Smooth muscle cell (in vitro differentiated cells): ENCODE measurements around the gene FLOT1. TPM values are rescaled to one million over a fixed set of nuclear protein-coding genes. Genes with fewer than 3 reads are reported as not detected.
A peak's percentile ranks its signal among the peaks of the same experiment; 100 is the strongest.

ENCODE experiments used
- DNase-seq: peaks from one replicate; lab custom pipeline; 2025; ENCODE audit not compliant: unreplicated experiment; lab: John Stamatoyannopoulos, UW
- H2AFZ ChIP-seq: fragments of 200-600 bp; sonication (generic); 2 replicates; pipeline ENCODE4 v1.6.0; 2016; ENCODE audit warnings: antibody characterized with exemption, low read depth, mild to moderate bottlenecking
- H3F3A ChIP-seq: fragments of 200-600 bp; sonication (generic); 2 replicates; pipeline ENCODE4 v1.6.0; 2017; ENCODE audit warnings: antibody characterized with exemption, low read depth
- H3K27ac ChIP-seq: fragments of 200-600 bp; sonication (generic); 2 replicates; pipeline ENCODE4 v1.5.1; 2016; ENCODE audit warnings: low read depth, mild to moderate bottlenecking
- H3K27me3 ChIP-seq: fragments of 200-600 bp; sonication (generic); 2 replicates; pipeline ENCODE4 v1.6.1; 2016; ENCODE audit warnings: low read depth, mild to moderate bottlenecking
- H3K36me3 ChIP-seq: fragments of 200-600 bp; sonication (generic); 2 replicates; pipeline ENCODE4 v1.5.1; 2016; ENCODE audit warnings: low read depth
- H3K4me1 ChIP-seq: fragments of 200-600 bp; sonication (generic); 2 replicates; pipeline ENCODE4 v1.5.1; 2016; ENCODE audit warnings: low read depth
- H3K4me2 ChIP-seq: fragments of 200-600 bp; sonication (generic); 2 replicates; pipeline ENCODE4 v1.6.0; 2016; ENCODE audit warnings: mild to moderate bottlenecking
- H3K4me3 ChIP-seq: fragments of 200-600 bp; sonication (generic); 2 replicates; pipeline ENCODE4 v1.5.1; 2016; ENCODE audit warnings: mild to moderate bottlenecking
- H3K79me2 ChIP-seq: fragments of 200-600 bp; sonication (generic); 2 replicates; pipeline ENCODE4 v1.6.0; 2016; ENCODE audit warnings: low read depth, mild to moderate bottlenecking
- H3K9ac ChIP-seq: fragments of 200-600 bp; sonication (generic); 2 replicates; pipeline ENCODE4 v1.6.0; 2016; ENCODE audit warnings: low read depth
- H3K9me3 ChIP-seq: fragments of 200-600 bp; sonication (generic); replicated peaks from 2 replicates; pipeline ENCODE4 v1.5.1; 2016; ENCODE audit warnings: low read depth
- H4K20me1 ChIP-seq: fragments of 200-600 bp; sonication (generic); 2 replicates; pipeline ENCODE4 v1.6.0; 2016; ENCODE audit warnings: low read depth
- WGBS: methylation state at CpG from one replicate; pipeline ENCODE4 v1.1.7; 2016; ENCODE audit warnings: low lambda C conversion rate; 5-methylcytosine and 5-hydroxymethylcytosine counted together
- polyA plus RNA-seq: library from polyadenylated mRNA; unstranded; fragments of >200 nt; fragmentation: Nextera tagmentation; extraction: Ambion mirVana; gene quantifications from 2 replicates; pipeline ENCODE4 v1.2.1, GENCODE V29; 2016
- total RNA-seq: library from RNA; depleted of rRNA; stranded (reverse); fragments of >200 nt; gene quantifications from 2 replicates; pipeline ENCODE4 v1.2.3, GENCODE V29; 2014
- TF ChIP-seq, protein P1 (sequence below): fragments of 200-600 bp; sonication (generic); IDR thresholded peaks from 2 replicates; pipeline ENCODE4 v1.5.1; 2017; ENCODE audit warnings: borderline replicate concordance, mild to moderate bottlenecking, antibody characterized with exemption; ENCODE audit not compliant: insufficient read depth, poor library complexity, severe bottlenecking

Gene FLOT1
- total and polyA plus RNA-seq, 2 experiments from 2014 or later, result 87.6 to 117 TPM

- DNase-seq, result no peak
- Histone ChIP-seq H4K20me1 (peaks cover 55% of the 10 kb centered on the region), H3K27me3 (no peaks in the 10 kb centered on the region), H3K4me2 (peak overlapping the region; percentile 93), H3K9me3 (no peaks in the 10 kb centered on the region), H3K79me2 (peaks cover 85% of the 10 kb centered on the region), H3K4me3 (peak overlapping the region; percentile 78), H3K4me1 (peaks cover 58% of the 10 kb centered on the region), H3F3A (peaks cover 41% of the 10 kb centered on the region), H3K27ac (peak overlapping the region; percentile 92), H3K36me3 (no peaks in the 10 kb centered on the region), H2AFZ (no peak overlapping the region), H3K9ac (peak overlapping the region; percentile 91)
- 49% methylated on average over 29 of the region's 29 CpGs for WGBS
- TF ChIP-seq, protein P1, sequence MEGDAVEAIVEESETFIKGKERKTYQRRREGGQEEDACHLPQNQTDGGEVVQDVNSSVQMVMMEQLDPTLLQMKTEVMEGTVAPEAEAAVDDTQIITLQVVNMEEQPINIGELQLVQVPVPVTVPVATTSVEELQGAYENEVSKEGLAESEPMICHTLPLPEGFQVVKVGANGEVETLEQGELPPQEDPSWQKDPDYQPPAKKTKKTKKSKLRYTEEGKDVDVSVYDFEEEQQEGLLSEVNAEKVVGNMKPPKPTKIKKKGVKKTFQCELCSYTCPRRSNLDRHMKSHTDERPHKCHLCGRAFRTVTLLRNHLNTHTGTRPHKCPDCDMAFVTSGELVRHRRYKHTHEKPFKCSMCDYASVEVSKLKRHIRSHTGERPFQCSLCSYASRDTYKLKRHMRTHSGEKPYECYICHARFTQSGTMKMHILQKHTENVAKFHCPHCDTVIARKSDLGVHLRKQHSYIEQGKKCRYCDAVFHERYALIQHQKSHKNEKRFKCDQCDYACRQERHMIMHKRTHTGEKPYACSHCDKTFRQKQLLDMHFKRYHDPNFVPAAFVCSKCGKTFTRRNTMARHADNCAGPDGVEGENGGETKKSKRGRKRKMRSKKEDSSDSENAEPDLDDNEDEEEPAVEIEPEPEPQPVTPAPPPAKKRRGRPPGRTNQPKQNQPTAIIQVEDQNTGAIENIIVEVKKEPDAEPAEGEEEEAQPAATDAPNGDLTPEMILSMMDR, result peak; percentile 6
Measured at GRCh38 chr6:30685157-30686008, 57.1 kb downstream of the FLOT1 start.

- H3K27ac ChIP-seq, result peak overlapping the region; percentile 92
- no peaks in the 10 kb centered on the region for H3K9me3 ChIP-seq
- H3K4me2 ChIP-seq, result peak overlapping the region; percentile 93
- TF ChIP-seq, protein P1, result no peak
- no peak overlapping the region for H2AFZ ChIP-seq
- no peaks in the 10 kb centered on the region for H3K27me3 ChIP-seq
- H4K20me1 ChIP-seq, result peaks cover 63% of the 10 kb centered on the region
- peak overlapping the region; percentile 78 for H3K4me3 ChIP-seq
- peaks cover 91% of the 10 kb centered on the region for H3K79me2 ChIP-seq
- WGBS, result 59% methylated on average over 17 of the region's 21 CpGs
- peaks cover 41% of the 10 kb centered on the region for H3F3A ChIP-seq
- DNase-seq, result no peak
- H3K4me1 ChIP-seq, result peaks cover 58% of the 10 kb centered on the region
- H3K36me3 ChIP-seq, result no peaks in the 10 kb centered on the region
- peak overlapping the region; percentile 91 for H3K9ac ChIP-seq
Measured at GRCh38 chr6:30684386-30685156, 57.9 kb downstream of the FLOT1 start.

GRCh38 chr6:30683980-30684338, 58.5 kb downstream of the FLOT1 start:
- Histone ChIP-seq H2AFZ (no peak overlapping the region), H3K9me3 (no peaks in the 10 kb centered on the region), H3K4me1 (peaks cover 58% of the 10 kb centered on the region), H3K27ac (peak overlapping the region; percentile 92), H3K9ac (peak overlapping the region; percentile 91), H3K27me3 (no peaks in the 10 kb centered on the region), H3K4me2 (peak overlapping the region; percentile 93), H3K36me3 (no peaks in the 10 kb centered on the region), H3K79me2 (peaks cover 94% of the 10 kb centered on the region), H4K20me1 (peaks cover 69% of the 10 kb centered on the region), H3F3A (peaks cover 41% of the 10 kb centered on the region), H3K4me3 (peak overlapping the region; percentile 78)
- 21% methylated on average over 2 of the region's 2 CpGs for WGBS
- TF ChIP-seq, protein P1, result no peak
- DNase-seq, result no peak
